Activated T-cell treated with anti-CD3 and anti-CD28 coated beads, Interleukin-2, amount 50 U/mL, for 72 hours (primary cell): ENCODE measurements around the gene GYPE. TPM values are rescaled to one million over a fixed set of nuclear protein-coding genes. Genes with fewer than 3 reads are reported as not detected.
"Not testable (repeated sequence)": the region's sequence is repeated elsewhere in the genome, so short reads cannot be mapped to it uniquely, and the experiment has no call there.

Experiments
- ATAC-seq, 2 donors: fragments of 150-1000 bp; cut with Tn5 transposase; replicated peaks in 1 of 2; 2 replicates each; pipeline ENCODE4 v1.10.0; 2021; ENCODE audit warnings: moderate library complexity in 2 of 2, mild to moderate bottlenecking in 1 of 2
- DNase-seq, 2 donors: peaks; one replicate each; pipeline ENCODE4 v3.0.0; 2021 to 2022; ENCODE audit warnings: mixed read lengths in 1 of 2
- H3K27ac Mint-ChIP-seq: one replicate; pipeline ENCODE4 v1.8.0; 2022; ENCODE audit warnings: mild to moderate bottlenecking, moderate library complexity, mixed read lengths
- H3K27me3 Mint-ChIP-seq: one replicate; pipeline ENCODE4 v1.8.0; 2022; ENCODE audit warnings: low read depth, mixed read lengths
- H3K36me3 Mint-ChIP-seq, 2 donors: one replicate each; pipeline ENCODE4 v1.8.0; 2022; ENCODE audit warnings: mixed read lengths in 2 of 2, mild to moderate bottlenecking in 1 of 2; ENCODE audit not compliant: insufficient read depth in 2 of 2
- H3K4me1 Mint-ChIP-seq: one replicate; pipeline ENCODE4 v1.8.0; 2022; ENCODE audit warnings: low read depth, mixed read lengths
- H3K4me3 Mint-ChIP-seq, 2 donors: one replicate each; pipeline ENCODE4 v1.8.0; 2022; ENCODE audit warnings: mild to moderate bottlenecking in 2 of 2, mixed read lengths in 2 of 2, moderate library complexity in 2 of 2
- H3K9me3 Mint-ChIP-seq, 2 donors: one replicate each; pipeline ENCODE4 v1.8.0; 2022; ENCODE audit warnings: mixed read lengths in 2 of 2
- total RNA-seq, 2 donors: library from RNA; stranded (reverse); gene quantifications; one replicate each; pipeline ENCODE4 v1.2.3, GENCODE V29; 2022

The GYPE gene
- total RNA-seq, 2 donors from 2014 or later = 0.46 to 0.79 TPM

- peak; percentile 3 to 14 for DNase-seq
- not testable (repeated sequence) for H3K36me3 Mint-ChIP-seq, H3K9me3 Mint-ChIP-seq
Observed at GRCh38 chr4:143907811-143908210, 2.5 kb upstream of the GYPE start.

DNA sequence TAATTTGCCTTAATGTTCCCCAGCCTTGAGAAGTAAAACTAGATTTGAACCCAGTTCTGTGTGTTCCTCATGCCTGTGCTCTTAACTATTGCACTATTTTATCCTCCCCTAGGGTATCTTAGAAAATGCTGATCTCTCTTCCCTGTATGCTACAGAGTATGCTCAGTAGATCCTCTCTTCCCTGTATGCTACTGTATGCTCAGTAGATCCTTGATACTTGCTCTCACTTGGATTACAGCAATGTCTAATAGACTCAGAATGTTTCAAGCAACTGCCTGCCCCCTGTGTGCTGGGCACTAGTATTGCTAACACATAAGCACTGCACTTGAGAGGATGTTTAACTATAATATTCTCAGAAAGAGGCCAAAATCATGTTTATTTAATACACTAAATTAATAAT lies 928 bp downstream of the GYPE start:
- H3K4me3 Mint-ChIP-seq, H3K9me3 Mint-ChIP-seq, H3K4me1 Mint-ChIP-seq, H3K36me3 Mint-ChIP-seq, H3K27ac Mint-ChIP-seq, H3K27me3 Mint-ChIP-seq, ATAC-seq, DNase-seq: not testable (repeated sequence)

More at GRCh38 chr4:143907811-143908210, 2.5 kb upstream of the GYPE start:
- not testable (repeated sequence) for H3K27me3 Mint-ChIP-seq, H3K4me3 Mint-ChIP-seq, H3K27ac Mint-ChIP-seq
- H3K4me1 Mint-ChIP-seq = peaks cover 10% of the 10 kb centered on the region
- peak; percentile 53 to 65 for ATAC-seq

- H3K36me3 Mint-ChIP-seq, H3K9me3 Mint-ChIP-seq, H3K27ac Mint-ChIP-seq, H3K4me1 Mint-ChIP-seq, DNase-seq, H3K27me3 Mint-ChIP-seq, ATAC-seq, H3K4me3 Mint-ChIP-seq: not testable (repeated sequence)
Observed at GRCh38 chr4:143890323-143890722, 15.0 kb downstream of the GYPE start.

GRCh38 chr4:143888189-143888588 lies 17.2 kb downstream of the GYPE start:
- ATAC-seq, H3K4me1 Mint-ChIP-seq, H3K4me3 Mint-ChIP-seq, H3K9me3 Mint-ChIP-seq, H3K27ac Mint-ChIP-seq, H3K36me3 Mint-ChIP-seq, H3K27me3 Mint-ChIP-seq, DNase-seq: not testable (repeated sequence)

DNA sequence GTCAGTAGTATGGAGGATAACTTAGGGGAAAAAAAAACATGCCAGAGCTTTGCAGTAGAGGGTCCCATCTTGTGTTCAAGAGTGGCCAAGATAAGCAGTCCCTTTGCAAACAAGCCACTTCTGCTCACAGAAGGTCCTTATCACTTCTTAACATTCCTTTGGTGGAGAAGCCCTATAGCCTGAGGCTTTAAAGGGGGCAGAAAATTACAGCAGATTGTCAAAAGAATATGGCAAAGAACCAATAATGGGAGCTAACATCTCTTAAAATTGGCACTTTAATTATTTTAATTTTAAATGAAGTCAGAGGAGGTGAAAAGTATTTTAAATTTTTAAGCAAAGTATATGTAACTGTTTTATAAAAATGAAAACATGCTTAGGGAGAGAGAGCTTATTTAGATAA lies 20.4 kb downstream of the GYPE start:
- H3K4me3 Mint-ChIP-seq, H3K27ac Mint-ChIP-seq, DNase-seq, H3K9me3 Mint-ChIP-seq, H3K36me3 Mint-ChIP-seq, H3K27me3 Mint-ChIP-seq, H3K4me1 Mint-ChIP-seq, ATAC-seq: not testable (repeated sequence)

DNA sequence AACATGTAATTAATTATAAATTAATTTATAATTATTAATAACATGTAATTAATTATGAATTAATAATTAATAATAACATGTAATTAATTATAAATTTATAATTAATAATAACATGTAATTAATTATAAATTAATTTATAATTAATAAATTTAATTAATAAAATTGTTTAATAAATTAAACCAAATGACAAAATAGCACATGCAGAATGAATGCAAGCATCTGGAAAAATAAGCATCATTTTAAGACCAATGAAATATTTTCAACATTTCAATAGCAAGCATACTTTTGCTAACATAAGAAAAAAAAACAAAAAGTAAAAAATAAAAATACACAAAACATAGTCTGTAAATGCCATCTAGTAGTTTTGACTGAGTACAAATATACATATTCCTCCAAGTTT lies 21.8 kb downstream of the GYPE start:
- H3K4me1 Mint-ChIP-seq = no peaks in the 10 kb centered on the region
- ATAC-seq (no peak), DNase-seq (no peak)
- H3K27me3 Mint-ChIP-seq = no peaks in the 10 kb centered on the region
- no peaks in the 10 kb centered on the region for H3K36me3 Mint-ChIP-seq
- no peaks in the 10 kb centered on the region for H3K9me3 Mint-ChIP-seq
- H3K27ac Mint-ChIP-seq = no peak overlapping the region
- H3K4me3 Mint-ChIP-seq = no peak overlapping the region

DNA sequence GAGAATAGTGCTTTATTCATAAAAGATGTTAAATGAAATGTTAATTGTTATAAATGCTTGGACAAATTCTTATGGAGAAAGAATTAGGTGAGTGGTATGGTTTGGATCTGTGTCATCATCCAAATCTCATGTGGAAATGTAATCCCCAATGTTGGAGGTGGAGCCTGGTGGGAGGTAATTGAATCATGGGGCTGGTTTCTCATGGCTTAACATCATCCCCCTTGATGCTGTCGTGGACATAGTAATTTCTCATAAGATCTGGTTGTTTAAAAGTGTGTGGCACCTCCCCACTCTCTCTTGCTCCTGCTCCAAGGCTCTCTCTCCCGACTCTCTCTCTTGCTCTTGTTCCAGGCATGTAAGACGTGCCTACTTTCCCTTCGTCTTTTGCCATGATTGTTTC lies 22.5 kb downstream of the GYPE start:
- no peaks in the 10 kb centered on the region for H3K4me1 Mint-ChIP-seq
- peak in 1 of 2 donors; percentile 27 for ATAC-seq
- H3K27me3 Mint-ChIP-seq = no peaks in the 10 kb centered on the region
- H3K4me3 Mint-ChIP-seq = no peak overlapping the region
- no peak for DNase-seq
- no peaks in the 10 kb centered on the region for H3K36me3 Mint-ChIP-seq
- H3K9me3 Mint-ChIP-seq = no peaks in the 10 kb centered on the region
- no peak overlapping the region for H3K27ac Mint-ChIP-seq

DNA sequence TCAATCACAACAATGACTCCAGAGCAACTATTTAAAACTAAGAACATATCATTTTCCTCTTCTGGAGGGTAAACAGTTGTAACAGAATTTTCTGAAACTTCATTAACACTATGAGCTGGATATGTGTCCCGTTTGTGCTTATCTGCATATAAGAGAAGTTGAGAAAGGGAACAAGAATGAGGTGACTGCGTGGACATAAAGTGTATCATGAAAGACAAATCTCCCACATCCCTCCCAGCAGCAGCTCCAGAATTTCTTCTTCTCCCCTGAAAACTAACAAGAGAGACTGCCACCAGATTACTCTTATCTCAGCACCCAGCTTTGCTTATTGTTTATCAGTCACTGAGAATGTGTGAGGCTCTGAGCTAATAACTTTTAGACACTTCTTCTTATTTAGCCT lies 25.8 kb downstream of the GYPE start:
- H3K27ac Mint-ChIP-seq, H3K4me1 Mint-ChIP-seq, ATAC-seq, H3K27me3 Mint-ChIP-seq, H3K4me3 Mint-ChIP-seq, DNase-seq, H3K9me3 Mint-ChIP-seq, H3K36me3 Mint-ChIP-seq: not testable (repeated sequence)

GRCh38 chr4:143875357-143875756 lies 30.0 kb downstream of the GYPE start:
- not testable (repeated sequence) for H3K27ac Mint-ChIP-seq, DNase-seq, H3K4me3 Mint-ChIP-seq, H3K4me1 Mint-ChIP-seq, H3K9me3 Mint-ChIP-seq, ATAC-seq, H3K27me3 Mint-ChIP-seq, H3K36me3 Mint-ChIP-seq

DNA sequence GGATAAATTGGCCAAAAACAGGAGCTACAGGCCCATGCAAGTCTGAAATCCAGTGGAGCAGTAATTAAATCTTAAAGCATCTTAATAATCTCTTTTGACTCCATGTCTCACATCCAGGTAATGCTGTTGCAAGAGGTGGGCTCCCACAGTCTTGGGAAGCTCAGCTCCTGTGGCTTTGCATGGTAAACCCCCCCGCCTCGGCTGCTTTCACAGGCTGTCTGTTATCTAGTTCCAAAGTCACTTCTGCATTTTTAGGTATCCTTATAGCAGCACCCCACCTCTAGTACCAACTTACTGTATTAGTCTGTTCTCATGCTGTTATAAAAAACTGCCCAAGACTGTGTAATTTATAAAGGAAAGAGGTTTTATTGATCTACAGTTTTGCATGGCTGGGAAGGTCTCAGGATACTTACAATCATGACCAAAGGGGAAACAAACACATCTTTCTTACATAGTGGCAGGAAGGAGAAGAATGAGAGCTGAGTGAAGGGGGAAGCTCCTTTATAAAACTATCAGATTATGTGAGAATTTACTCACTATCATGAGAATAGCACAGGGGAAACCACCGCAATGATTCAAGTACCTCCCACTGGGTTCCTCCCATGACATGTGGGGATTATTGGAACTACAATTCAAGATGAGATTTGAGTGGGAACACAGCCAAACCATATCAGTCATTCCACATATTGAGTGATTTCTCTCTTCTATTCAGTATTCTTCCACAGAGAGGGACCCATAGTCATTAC lies 34.7 kb downstream of the GYPE start:
- not testable (repeated sequence) for H3K9me3 Mint-ChIP-seq, H3K27ac Mint-ChIP-seq, H3K4me3 Mint-ChIP-seq, H3K36me3 Mint-ChIP-seq, H3K27me3 Mint-ChIP-seq, H3K4me1 Mint-ChIP-seq, DNase-seq
- peak in 1 of 2 donors; percentile 50 for ATAC-seq

DNA sequence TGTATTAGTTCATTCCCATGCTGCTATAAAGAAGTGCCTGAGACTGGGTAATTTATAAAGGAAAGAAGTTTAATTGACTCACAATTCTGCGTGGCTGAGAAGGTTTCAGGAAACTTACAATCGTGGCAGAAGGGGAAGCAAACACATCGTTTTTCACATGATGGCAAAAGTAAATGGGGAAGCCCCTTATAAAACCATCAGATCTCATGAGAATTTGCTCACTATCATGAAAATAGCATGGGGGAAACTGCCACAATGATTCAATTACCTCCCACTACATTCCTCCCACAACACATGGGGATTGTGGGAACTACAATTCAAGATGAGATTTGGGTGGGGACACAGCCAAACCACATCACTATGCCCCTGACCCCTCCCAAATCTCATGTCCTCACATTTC lies 35.4 kb downstream of the GYPE start:
- not testable (repeated sequence) for ATAC-seq, H3K4me1 Mint-ChIP-seq, H3K9me3 Mint-ChIP-seq

GRCh38 chr4:143862716-143863115 lies 42.6 kb downstream of the GYPE start:
- not testable (repeated sequence) for H3K36me3 Mint-ChIP-seq, H3K27ac Mint-ChIP-seq

More for the DNA sequence above, 35.4 kb downstream of the GYPE start:
- not testable (repeated sequence) for H3K4me3 Mint-ChIP-seq, H3K36me3 Mint-ChIP-seq, H3K27me3 Mint-ChIP-seq, DNase-seq, H3K27ac Mint-ChIP-seq

GRCh38 chr4:143858456-143858855 lies 46.9 kb downstream of the GYPE start:
- no peaks in the 10 kb centered on the region for H3K9me3 Mint-ChIP-seq
- H3K36me3 Mint-ChIP-seq = no peaks in the 10 kb centered on the region
- peaks cover 7% of the 10 kb centered on the region for H3K4me1 Mint-ChIP-seq
- no peak for DNase-seq
- H3K27ac Mint-ChIP-seq = no peak overlapping the region
- H3K27me3 Mint-ChIP-seq = no peaks in the 10 kb centered on the region
- no peak overlapping the region for H3K4me3 Mint-ChIP-seq
- no peak for ATAC-seq

More at GRCh38 chr4:143862716-143863115, 42.6 kb downstream of the GYPE start:
- DNase-seq, ATAC-seq, H3K27me3 Mint-ChIP-seq, H3K4me3 Mint-ChIP-seq, H3K4me1 Mint-ChIP-seq, H3K9me3 Mint-ChIP-seq: not testable (repeated sequence)
